OCI-LY1 (cell line): ENCODE data around the gene CHMP6.
"Not testable (repeated sequence)": the region's sequence is repeated elsewhere in the genome, so short reads cannot be mapped to it uniquely, and the experiment has no call there.

Experiments used
- H2AFZ ChIP-seq: fragments of 200-600 bp; sonication (generic), shearing (Covaris generic); 2 replicates; pipeline ENCODE4 v1.6.0; 2014; ENCODE audit warnings: antibody characterized with exemption, mild to moderate bottlenecking, low read length
- H3F3A ChIP-seq: fragments of 200-600 bp; sonication (generic), shearing (Covaris generic); 2 replicates; pipeline ENCODE4 v1.6.0; 2014; ENCODE audit warnings: mild to moderate bottlenecking, antibody characterized with exemption, low read length, moderate library complexity; ENCODE audit not compliant: insufficient read depth
- H3K27ac ChIP-seq: fragments of 200-600 bp; sonication (generic); 2 replicates; pipeline ENCODE4 v1.5.1; 2014; ENCODE audit warnings: low read length, mixed run types, mild to moderate bottlenecking, low read depth; ENCODE audit not compliant: poor library complexity, severe bottlenecking
- H3K27me3 ChIP-seq: fragments of 200-600 bp; sonication (generic); 2 replicates; pipeline ENCODE4 v1.6.0; 2014; ENCODE audit warnings: antibody characterized with exemption, mild to moderate bottlenecking, low read length, moderate library complexity; ENCODE audit not compliant: insufficient read depth
- H3K36me3 ChIP-seq: fragments of 200-600 bp; sonication (generic); 2 replicates; pipeline ENCODE4 v1.6.1; 2014; ENCODE audit warnings: mild to moderate bottlenecking, antibody characterized with exemption, low read length, moderate library complexity, mixed read lengths; ENCODE audit not compliant: insufficient read depth
- H3K4me1 ChIP-seq: fragments of 200-600 bp; sonication (generic); 2 replicates; pipeline ENCODE4 v1.5.1; 2014; ENCODE audit warnings: mild to moderate bottlenecking, low read length, moderate library complexity; ENCODE audit not compliant: insufficient read depth, severe bottlenecking
- H3K4me2 ChIP-seq: fragments of 200-600 bp; sonication (generic), shearing (Covaris generic); 2 replicates; pipeline ENCODE4 v1.6.1; 2014; ENCODE audit warnings: low read length
- H3K4me3 ChIP-seq: fragments of 200-600 bp; sonication (generic); 2 replicates; pipeline ENCODE4 v1.5.1; 2014; ENCODE audit warnings: low read length, low read depth, mild to moderate bottlenecking, mixed read lengths; ENCODE audit not compliant: poor library complexity, severe bottlenecking
- H3K79me2 ChIP-seq: fragments of 200-600 bp; shearing (Covaris generic); 2 replicates; pipeline ENCODE4 v1.6.1; 2016; ENCODE audit warnings: mixed run types, low read length, mixed read lengths; ENCODE audit not compliant: insufficient read depth
- H3K9ac ChIP-seq: fragments of 200-600 bp; sonication (generic), shearing (Covaris generic); 2 replicates; pipeline ENCODE4 v1.6.1; 2014; ENCODE audit warnings: mild to moderate bottlenecking, low read length, mixed read lengths
- H3K9me2 ChIP-seq: fragments of 200-600 bp; sonication (generic), shearing (Covaris generic); 2 replicates; pipeline ENCODE4 v1.6.1; 2014; ENCODE audit warnings: low read depth, mild to moderate bottlenecking, low read length, mixed read lengths
- H3K9me3 ChIP-seq: fragments of 200-600 bp; shearing (Covaris generic); 2 replicates; pipeline ENCODE4 v1.6.1; 2014; ENCODE audit warnings: low read length, mixed read lengths
- H4K20me1 ChIP-seq: fragments of 200-600 bp; sonication (generic), shearing (Covaris generic); 2 replicates; pipeline ENCODE4 v1.6.0; 2016; ENCODE audit warnings: mild to moderate bottlenecking, low read length; ENCODE audit not compliant: insufficient read depth
- CTCF ChIP-seq: fragments of 200-600 bp; sonication (generic), shearing (Covaris generic); IDR thresholded peaks from 2 replicates; pipeline ENCODE4 v1.5.1; 2017; ENCODE audit warnings: mild to moderate bottlenecking, antibody characterized with exemption, low read length, moderate library complexity, mixed read lengths
- EZH2 ChIP-seq: fragments of 200-600 bp; sonication (generic), shearing (Covaris generic); IDR thresholded peaks from 2 replicates; pipeline ENCODE4 v1.8.0; 2017; ENCODE audit warnings: borderline replicate concordance, mixed run types, mild to moderate bottlenecking, antibody characterized with exemption, low read length, moderate library complexity, mixed read lengths

CHMP6 gene

GRCh38 chr17:81029859-81030258, 38.2 kb downstream of the CHMP6 start:
- Histone ChIP-seq H3K36me3 (no peaks in the 10 kb centered on the region), H3K27ac (no peak overlapping the region), H3K9me3 (no peaks in the 10 kb centered on the region), H3K4me3 (no peak overlapping the region), H4K20me1 (no peaks in the 10 kb centered on the region), H3K4me1 (no peaks in the 10 kb centered on the region), H2AFZ (no peak overlapping the region), H3K79me2 (no peaks in the 10 kb centered on the region), H3K9me2 (no peaks in the 10 kb centered on the region), H3F3A (no peaks in the 10 kb centered on the region), H3K9ac (no peak overlapping the region), H3K27me3 (peaks cover 28% of the 10 kb centered on the region; the same call in 1 of the 2 replicates), H3K4me2 (no peak overlapping the region)
- TF ChIP-seq CTCF, result no peak
- TF ChIP-seq EZH2, result no peak

- not testable (repeated sequence) for H3F3A ChIP-seq, H2AFZ ChIP-seq, H3K9ac ChIP-seq, H3K79me2 ChIP-seq, H3K4me2 ChIP-seq, H3K4me3 ChIP-seq, H3K36me3 ChIP-seq, H3K27ac ChIP-seq, H3K9me2 ChIP-seq, H3K4me1 ChIP-seq, H4K20me1 ChIP-seq, H3K9me3 ChIP-seq
- H3K27me3 ChIP-seq, result peaks cover 28% of the 10 kb centered on the region; the same call in 1 of the 2 replicates
Observed at GRCh38 chr17:81030312-81030711, 38.7 kb downstream of the CHMP6 start.

GRCh38 chr17:81030741-81031565, 39.3 kb downstream of the CHMP6 start:
- TF ChIP-seq CTCF (no peak), EZH2 (no peak)
- Histone ChIP-seq H3K4me3 (no peak overlapping the region), H3K9me3 (no peaks in the 10 kb centered on the region), H3K9me2 (no peaks in the 10 kb centered on the region), H3K79me2 (no peaks in the 10 kb centered on the region), H3K4me1 (no peaks in the 10 kb centered on the region), H3K27me3 (peaks cover 28% of the 10 kb centered on the region; the same call in 1 of the 2 replicates), H3K36me3 (no peaks in the 10 kb centered on the region), H3K4me2 (no peak overlapping the region), H3K9ac (no peak overlapping the region), H3F3A (no peaks in the 10 kb centered on the region), H3K27ac (no peak overlapping the region), H4K20me1 (no peaks in the 10 kb centered on the region), H2AFZ (no peak overlapping the region)
